Measurements from ENCODE around the gene CRACDL.

The CRACDL gene

GRCh38 chr2:98782570-98782969 lies 153.5 kb downstream of the CRACDL start:
- TF ChIP-seq, protein P1, sequence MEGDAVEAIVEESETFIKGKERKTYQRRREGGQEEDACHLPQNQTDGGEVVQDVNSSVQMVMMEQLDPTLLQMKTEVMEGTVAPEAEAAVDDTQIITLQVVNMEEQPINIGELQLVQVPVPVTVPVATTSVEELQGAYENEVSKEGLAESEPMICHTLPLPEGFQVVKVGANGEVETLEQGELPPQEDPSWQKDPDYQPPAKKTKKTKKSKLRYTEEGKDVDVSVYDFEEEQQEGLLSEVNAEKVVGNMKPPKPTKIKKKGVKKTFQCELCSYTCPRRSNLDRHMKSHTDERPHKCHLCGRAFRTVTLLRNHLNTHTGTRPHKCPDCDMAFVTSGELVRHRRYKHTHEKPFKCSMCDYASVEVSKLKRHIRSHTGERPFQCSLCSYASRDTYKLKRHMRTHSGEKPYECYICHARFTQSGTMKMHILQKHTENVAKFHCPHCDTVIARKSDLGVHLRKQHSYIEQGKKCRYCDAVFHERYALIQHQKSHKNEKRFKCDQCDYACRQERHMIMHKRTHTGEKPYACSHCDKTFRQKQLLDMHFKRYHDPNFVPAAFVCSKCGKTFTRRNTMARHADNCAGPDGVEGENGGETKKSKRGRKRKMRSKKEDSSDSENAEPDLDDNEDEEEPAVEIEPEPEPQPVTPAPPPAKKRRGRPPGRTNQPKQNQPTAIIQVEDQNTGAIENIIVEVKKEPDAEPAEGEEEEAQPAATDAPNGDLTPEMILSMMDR (IDR thresholded peaks at IDR 0.05; ENCODE audit: insufficient read depth, low read depth, low read length, missing control alignments), result no peak
- DNase-seq (ENCODE audit: low read depth), result no peak
- H3K4me3 ChIP-seq (ENCODE audit: low read depth, low read length), result no peak overlapping the region

DNA sequence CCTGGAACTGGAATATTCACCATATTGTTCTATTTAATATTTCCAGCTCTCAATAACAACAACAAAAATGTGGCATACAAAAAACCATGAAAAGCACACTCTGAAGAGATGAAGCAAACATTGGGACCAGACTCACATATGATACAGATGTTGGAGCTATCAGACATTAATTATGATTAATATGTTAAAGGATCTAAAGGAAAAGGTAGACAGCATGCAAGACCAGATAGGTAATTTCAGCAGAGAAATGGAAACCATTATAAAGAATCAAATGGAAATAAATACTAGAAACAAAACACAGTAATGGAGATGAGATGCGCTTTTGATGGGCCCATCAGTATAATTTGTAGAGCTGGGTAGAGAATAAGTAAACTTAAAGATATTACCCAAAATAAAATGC lies 154.2 kb downstream of the CRACDL start:
- no peak for DNase-seq (ENCODE audit: low read depth)
- H3K4me3 ChIP-seq (ENCODE audit: low read depth, low read length), result no peak overlapping the region
- TF ChIP-seq, protein P1 (IDR thresholded peaks at IDR 0.05; ENCODE audit: insufficient read depth, low read depth, low read length, missing control alignments), result no peak

- TF ChIP-seq, protein P1 (IDR thresholded peaks at IDR 0.05; ENCODE audit: insufficient read depth, low read depth, low read length, missing control alignments), result no peak
- no peak for DNase-seq (ENCODE audit: low read depth)
- no peak overlapping the region for H3K4me3 ChIP-seq (ENCODE audit: low read depth, low read length)
These were observed 157.1 kb downstream of the CRACDL start for GRCh38 chr2:98778741-98779483.

GRCh38 chr2:98778151-98778550 lies 157.9 kb downstream of the CRACDL start:
- H3K4me3 ChIP-seq (ENCODE audit: low read depth, low read length), result no peak overlapping the region
- TF ChIP-seq, protein P1 (IDR thresholded peaks at IDR 0.05; ENCODE audit: insufficient read depth, low read depth, low read length, missing control alignments), result no peak
- no peak for DNase-seq (ENCODE audit: low read depth)

GRCh38 chr2:98777710-98778109 lies 158.3 kb downstream of the CRACDL start:
- DNase-seq (ENCODE audit: low read depth), result no peak
- no peak overlapping the region for H3K4me3 ChIP-seq (ENCODE audit: low read depth, low read length)
- TF ChIP-seq, protein P1 (IDR thresholded peaks at IDR 0.05; ENCODE audit: insufficient read depth, low read depth, low read length, missing control alignments), result no peak

DNA sequence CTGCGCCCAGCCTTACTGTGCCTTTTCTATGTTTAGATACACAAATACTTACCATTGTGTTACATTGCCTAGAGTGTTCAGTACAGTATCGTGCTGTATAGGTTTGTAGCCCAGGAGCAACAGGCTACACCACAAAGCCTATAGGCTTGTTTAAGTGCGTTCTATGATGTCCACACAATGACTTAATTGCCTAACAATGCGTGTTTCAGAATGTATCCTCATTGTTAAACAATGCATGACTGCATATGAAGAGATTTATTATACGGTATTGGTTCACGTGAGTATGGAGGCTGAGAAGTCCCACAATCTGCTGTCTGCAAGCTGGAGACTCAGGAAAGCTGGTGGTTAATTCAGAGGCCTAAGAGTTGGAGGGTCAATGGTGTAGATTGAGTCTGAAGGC lies 158.9 kb downstream of the CRACDL start:
- H3K4me3 ChIP-seq (ENCODE audit: low read depth, low read length), result no peak overlapping the region
- TF ChIP-seq, protein P1 (IDR thresholded peaks at IDR 0.05; ENCODE audit: insufficient read depth, low read depth, low read length, missing control alignments), result no peak
- DNase-seq (ENCODE audit: low read depth), result no peak

- no peak for DNase-seq (ENCODE audit: low read depth)
- TF ChIP-seq, protein P1 (IDR thresholded peaks at IDR 0.05; ENCODE audit: insufficient read depth, low read depth, low read length, missing control alignments), result no peak
- no peak overlapping the region for H3K4me3 ChIP-seq (ENCODE audit: low read depth, low read length)
These were observed 159.9 kb downstream of the CRACDL start for GRCh38 chr2:98776136-98776535.

Measured in GM12865 (cell line).